Epidermal melanocyte (primary cell): ENCODE results near the gene STOML3.

ENCODE experiments used
- DNase-seq: peaks from one replicate; pipeline ENCODE4 v3.0.0; 2011; ENCODE audit warnings: low spot score; ENCODE audit not compliant: insufficient read length

STOML3 gene

DNA sequence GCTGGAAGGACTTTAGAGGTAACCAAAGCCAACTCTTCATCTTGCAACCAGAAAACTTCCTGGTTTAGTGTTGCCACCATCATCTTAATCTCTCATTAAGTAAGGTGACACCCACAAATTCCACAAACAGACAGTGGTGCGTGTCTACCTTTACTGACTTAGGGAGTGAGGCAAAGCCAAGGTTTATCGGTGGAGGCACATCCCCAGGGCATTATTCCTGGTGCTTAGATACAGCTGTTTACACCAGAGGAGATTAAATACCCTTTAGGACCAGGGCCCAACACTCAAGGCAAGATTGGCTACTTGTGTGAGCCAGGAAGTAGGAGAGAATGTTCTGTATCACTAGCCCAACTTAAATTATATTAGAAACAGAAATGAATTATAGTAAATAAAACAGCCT lies 9.5 kb downstream of the STOML3 start:
- DNase-seq: no peak

DNA sequence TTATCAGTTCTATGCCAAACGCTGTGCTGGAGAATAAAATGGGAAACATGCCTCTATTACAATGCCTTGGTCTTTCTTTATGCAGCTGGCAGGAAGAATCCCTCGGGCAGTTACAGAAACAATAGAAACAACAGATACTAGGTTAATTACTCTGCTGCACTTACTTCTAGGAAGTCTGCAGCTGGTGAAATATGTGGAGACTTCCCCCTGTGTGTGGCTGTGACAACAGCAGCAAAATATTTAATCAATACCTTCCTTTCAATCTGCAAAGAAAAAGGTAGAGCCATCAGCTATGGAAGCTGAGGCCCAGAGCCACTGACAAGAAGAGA lies 9.9 kb downstream of the STOML3 start:
- DNase-seq: no peak

DNA sequence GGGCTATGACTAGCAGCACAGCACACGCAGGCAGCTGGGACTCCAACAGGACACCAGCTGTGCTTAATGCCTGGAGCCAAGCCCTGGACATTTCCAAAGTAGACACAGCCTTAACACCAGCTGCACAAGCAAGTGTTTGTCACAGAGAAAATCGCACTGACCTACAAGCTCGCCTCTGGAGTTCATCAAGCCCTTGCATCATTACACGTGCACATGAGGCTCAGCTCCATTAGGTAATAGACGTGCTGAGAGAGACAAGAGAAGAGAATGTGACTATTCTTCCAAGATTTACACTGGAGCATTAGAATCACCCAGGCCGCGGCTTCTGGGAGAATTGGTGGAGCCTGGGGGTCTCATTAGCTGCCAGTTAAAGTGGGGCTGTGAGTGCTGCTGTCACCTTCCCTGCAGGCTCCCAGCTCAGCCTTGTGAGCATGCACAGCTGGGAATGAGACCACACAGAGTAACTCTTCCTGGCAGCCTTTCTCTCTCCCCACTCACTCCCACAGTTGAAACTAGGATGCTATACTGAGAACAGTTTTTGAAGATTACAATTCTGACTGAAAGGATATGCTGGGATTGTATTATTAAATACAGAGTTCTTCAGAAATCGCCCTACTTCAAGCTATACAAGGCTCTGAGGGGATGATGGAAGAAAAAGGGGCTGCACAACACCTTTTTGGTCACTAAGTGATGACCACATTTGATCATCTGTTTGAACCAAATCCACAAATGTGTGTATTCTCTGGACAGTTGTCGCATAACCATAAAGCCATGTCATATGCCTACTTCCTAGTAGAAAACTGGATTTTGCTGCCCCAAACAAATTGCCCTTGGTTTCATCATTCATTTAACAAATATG lies 10.5 kb downstream of the STOML3 start:
- DNase-seq: no peak

DNA sequence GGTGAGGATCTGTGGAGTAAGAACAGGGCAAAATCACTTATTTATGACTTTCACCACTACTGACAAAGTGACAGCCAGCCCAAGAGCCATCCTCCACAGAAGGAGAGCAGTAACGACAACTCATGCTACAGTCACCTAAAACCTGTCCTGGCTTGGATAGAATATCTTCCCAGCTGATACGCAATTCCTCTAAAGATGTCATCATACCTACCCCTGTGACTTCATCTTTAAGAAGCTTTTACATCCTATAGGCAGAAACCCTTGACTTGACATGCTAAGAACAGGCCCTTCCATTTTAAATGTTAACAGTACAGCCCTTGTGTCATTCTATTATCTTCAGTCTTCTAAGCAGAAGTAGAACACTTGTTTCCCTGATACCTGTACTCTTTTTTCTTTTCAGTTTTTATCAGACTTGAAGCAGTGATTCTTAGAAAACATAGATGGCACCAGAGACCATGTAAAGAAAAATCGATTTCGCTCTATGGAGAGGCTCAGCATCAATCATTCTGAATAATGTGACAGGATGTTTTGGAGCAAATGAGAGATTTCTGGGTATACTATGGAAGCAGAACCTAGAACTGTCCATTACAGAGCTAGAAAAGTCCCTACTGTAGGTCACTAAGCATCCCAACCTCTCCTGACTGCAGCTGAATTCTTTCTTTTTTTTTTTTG lies 20.1 kb downstream of the STOML3 start:
- no peak for DNase-seq

DNA sequence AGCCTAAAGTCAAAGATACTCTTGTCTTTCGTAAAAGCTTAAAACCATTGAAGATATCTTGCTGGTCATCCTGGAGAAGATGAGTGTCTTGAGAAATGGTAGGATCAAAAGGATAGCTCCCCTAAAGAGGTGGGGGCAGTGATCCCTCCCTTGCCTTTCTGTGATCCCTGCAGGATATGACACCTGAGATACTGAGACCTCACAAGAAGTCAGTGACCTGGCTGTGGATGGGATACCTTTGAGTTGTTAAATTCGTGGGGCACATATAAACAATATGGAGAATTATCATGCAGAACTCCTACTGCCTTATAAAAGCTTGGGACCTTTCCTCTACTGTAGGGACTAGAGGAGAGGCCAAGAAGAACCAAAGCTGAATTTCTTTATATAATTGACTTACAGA lies 21.4 kb downstream of the STOML3 start:
- DNase-seq: no peak

DNA sequence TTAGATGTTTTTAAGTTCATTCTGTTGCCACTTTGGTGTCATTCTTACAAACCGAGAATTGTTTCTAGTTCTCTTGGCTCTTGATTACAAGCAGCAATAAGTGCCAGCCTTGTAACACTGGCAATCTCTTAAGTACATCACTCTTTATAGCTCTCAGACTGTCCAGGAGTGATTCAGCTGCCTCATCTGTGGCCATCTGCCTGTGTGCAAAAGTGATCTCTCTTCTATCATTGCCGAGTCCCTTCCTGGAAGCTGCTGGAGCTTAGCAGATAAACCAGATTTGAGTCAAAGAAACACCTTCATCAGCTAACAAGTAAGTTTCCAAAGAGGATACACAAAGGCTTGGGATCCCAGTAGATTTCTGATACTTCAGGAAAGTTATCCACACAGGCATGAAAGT lies 23.2 kb downstream of the STOML3 start:
- no peak for DNase-seq

DNA sequence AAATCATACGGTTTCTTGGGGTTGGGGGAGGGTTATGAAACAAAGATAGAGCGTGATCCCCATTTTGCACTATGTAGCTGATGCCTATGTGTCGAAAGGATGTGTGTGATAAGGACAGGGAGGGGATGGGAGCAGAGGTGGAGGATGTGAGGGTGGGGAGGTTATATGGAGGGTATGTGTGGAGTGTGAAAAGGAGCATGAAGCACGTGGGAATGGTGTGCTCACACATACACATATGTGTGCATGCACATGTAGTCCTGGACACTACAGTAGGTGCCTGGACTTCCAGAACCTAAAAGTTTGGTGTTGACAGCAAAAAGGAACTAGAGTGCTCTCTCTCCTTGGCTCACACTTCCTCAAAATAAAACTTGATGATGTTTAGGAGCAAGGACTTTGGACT lies 25.4 kb downstream of the STOML3 start:
- no peak for DNase-seq

DNA sequence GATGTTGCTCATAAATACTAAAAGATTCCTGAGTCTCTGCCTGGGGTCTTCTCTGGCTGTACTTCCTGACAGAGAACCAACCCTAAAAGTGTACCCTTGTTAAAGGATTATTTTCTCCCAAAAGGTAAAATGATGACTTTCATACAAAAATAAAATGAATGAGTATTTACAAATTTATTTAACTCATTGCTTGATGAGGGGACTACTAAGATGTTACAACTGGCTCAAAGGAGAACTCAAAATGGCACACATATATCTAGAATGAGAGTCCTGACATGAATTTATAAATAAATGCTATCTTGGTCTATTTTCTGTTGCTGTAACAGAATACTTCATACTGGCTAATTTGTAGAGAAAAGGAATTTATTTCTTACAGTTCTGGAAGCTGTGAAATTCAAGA lies 30.5 kb downstream of the STOML3 start:
- DNase-seq: no peak

DNA sequence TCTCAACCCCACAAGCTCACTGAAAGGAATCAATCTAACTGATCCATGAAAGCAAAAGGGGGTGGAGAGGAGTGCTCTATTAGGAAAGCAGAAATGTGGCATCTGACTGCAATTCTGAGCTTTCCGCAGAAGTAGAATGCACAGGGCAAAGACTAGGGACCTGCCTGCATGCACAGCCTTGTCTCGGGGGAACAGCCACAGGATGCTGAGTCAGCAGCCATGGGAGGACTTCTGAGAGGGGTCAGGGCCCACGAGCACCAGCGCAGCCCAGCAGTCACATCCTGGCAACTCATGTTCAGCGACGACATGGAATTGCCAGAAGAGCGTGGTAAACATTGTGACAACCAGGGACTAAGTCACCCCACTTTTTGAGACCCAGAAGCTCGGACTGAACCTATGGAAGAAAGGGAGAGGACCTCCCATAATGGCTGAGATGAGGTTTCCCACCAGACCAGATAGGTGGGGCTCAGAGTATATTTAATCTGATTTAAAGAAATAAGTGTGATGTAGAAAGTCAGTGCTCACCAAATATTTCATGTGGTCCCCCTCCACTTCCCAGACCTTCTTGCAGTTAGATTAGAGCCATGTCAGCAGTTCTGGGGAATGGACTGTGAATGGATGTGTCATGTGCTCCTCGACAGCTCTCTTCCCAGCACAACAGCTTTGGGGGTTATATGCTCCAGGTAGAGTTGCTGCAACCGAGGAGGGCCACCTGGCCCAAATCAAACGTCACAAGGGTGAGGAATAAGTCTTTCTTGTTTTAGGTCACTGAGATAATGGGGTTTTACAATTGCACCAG lies 32.6 kb downstream of the STOML3 start:
- DNase-seq: no peak

DNA sequence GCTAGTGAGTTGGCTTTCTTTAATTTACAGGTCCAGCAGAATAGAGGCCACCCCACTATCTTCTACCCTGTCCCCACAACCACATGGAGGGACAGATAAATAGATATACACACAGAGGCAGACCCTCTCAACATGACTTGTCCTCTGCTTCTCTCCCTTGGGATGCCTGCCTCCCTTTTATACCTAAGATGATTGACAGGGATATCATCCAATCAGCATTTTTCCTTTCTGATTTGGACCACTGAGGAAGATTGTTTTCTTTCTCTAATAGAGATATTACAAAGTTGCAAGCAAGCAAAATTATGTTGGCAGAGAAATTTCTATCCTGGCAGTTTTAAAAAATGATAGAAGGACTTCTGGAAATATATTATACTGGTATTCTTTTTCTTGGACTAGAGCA lies 35.8 kb downstream of the STOML3 start:
- no peak for DNase-seq

DNA sequence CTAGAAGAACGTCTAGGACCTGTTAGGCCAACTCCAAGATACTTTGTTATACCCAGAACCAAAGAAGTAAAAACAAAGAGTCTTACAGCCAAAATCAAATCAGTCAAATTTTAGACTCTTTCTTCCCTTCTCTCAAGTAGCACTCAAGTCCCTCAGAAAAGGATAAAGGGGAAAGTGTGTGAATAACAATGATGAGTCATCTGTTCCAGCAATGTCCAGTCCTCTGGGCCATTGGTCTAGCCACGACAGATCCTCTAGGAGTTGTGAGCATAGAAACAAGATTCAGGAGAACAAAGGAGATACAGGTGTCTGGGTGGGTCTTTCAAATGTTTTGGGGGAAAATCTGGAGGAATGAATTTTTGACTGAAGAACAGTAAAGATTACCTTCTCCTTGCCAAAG lies 36.3 kb downstream of the STOML3 start:
- no peak for DNase-seq

DNA sequence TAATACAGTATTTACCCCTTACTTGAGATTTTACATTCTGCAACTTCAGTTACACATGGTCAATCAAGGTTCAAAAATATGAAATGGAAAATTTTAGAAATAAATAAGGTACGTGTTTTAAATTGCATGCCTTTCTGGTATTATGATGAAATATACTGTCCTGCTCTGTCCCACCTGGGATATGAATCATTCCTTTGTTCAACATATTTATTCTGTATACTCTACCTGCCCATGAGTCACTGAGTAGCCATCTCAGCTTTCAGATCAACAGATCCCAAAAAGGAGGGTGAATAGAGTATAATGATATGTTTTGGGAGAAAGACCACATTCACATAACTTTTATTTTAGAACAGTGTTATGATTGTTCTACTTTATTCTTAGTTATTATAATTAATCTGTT lies 37.8 kb downstream of the STOML3 start:
- DNase-seq: no peak

DNA sequence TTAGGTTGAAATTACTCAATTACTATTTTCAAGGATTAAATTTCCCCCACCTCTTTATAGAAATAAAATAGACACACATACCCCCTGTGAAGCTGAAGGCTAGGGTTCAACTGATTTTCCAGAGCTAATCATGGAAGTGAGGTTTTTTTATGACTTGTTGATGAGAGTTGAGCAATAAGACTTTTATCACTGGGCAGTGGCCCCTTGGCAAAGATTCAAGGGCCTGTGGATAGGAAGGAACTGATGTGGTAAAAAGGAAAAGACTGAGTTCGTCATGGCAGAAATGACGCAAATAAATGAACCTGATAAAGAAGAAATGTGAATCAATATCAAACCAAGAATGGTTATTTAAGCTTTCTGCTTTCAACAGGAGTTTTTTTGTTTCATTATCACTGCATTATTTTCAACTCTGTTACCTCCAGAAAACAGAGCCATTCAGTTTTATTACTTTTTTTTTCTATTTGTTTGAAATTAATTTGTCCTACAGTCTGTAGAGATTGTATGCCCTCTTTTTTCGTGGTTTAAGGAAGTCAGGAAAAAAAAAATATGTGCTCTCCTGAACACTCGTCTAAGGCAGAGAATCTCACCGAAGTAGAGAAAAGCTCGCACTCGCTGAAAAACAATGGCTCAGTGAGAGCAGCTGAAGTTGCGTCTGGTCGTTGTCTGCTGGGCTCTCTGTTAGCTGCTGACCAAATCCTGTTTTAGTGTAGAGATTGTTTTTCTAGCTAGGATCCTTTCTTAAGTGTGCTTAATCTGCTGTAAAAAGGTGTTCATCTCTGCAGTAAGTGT lies 38.9 kb downstream of the STOML3 start:
- DNase-seq: no peak

DNA sequence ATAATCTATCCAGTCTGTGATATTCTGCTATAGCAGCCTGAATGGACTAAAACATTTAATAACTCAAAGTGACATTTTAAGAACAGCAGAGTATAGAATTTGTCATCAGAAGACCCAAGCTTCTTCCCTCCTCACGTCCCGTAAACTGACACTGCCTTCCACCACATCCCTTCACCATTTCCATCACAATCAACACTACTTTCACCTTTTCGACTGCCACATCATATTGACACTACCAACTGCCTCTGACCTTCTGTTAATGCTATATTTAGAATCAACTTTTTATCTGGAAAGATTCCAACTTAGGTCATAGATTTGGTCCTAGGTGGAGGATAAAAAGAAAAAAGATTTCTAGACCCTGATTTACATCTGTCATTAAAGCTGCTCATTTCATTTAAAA lies 39.6 kb downstream of the STOML3 start:
- no peak for DNase-seq

DNA sequence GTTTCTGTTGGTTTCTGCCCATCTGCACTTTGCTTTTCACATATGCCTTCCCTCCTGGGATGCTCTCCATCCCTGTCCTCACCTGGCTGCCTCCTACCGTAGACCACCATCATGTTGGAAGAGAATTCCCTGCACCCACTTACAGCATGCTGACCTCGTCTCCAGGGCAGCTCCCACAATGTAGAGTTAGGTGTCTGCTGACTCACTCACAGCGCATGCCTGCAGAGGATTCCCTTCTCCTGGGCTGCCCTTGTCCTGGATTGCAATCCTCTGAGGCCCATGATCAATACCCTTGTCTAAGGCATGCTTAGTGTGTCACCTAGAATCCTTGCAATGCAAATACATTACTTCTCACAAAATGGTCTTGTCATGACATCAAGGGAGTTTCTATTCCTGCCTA lies 43.6 kb downstream of the STOML3 start:
- DNase-seq: no peak

DNA sequence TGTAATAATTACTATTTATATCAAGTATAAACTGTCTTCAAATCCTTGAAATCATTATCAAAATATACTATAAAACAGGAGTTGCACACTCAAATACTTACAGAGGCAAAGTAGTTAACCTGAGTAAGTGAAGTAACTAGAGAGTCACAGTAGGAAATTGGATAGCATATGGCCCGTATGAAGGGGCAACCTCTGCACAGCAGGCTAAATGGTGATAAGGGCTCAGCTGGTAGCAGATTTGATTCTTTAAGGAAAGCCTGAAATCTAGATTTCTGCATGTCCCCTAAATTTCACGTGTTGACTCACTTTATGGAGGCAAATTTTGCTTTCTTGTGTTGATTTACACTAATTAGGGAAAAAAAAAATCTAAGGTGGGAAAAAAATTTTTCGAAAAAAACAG lies 46.4 kb downstream of the STOML3 start:
- no peak for DNase-seq

DNA sequence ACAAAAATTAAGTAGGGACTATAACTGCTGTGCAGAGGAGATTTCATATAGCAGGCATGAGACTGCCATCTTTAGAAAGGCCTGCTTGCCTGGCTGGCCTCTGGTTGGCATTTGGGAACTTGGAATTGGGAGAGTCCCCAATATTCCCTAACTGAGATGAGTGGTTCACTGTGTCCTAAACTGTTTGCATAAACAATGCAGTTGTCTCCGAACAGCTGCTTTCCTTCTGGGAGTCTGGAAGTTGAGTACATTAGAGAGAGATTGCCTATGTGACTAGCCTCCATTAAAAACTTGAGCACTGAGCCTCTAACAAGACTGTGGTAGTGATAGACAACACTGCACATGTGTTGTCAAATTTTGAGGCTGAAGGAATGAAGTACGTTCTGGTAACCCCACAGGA lies 47.4 kb downstream of the STOML3 start:
- no peak for DNase-seq

DNA sequence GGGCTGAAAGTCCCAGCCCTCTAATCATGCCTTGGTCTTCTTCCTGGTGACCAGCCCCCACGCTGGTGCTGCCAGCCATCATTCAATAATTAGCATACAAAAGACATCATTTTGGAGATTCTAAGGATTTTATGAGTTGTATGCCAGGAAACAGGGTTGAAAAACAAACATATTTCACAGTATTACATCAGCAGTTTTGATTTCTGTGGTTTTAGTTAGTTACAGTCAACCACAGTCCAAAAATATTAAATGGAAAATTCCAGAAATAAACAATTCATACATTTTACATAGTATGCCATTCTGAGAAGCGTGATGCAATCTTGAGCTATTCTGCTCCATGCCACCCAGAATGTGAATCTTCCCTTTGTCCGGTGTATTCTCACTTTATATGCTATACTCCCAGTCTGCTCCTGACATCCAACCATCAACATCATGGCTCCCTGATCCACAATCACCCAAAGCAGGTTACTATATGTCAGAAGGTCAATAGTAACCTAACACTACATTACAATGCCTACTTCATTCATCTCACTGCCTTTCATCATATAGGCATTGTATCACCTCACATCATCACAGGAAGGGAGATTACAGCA lies 49.2 kb downstream of the STOML3 start:
- DNase-seq: no peak

DNA sequence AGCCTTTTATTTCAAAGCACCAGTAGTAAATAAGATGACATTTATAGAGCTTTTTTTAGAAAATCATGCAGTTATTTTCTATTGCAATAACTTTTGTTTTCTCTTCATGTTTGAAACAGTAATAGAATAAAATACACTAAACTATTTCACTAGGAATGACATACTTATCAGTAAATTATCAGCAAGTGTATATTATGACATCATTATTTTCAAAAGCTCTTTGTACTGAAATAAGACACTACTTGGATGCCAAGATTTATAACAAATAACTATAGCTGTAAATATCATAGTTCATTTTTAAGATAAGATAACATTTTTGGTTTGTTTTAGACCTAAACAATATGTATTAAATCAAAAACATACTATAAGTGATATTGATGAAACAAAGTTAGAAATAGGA lies 56.8 kb downstream of the STOML3 start:
- no peak for DNase-seq

DNA sequence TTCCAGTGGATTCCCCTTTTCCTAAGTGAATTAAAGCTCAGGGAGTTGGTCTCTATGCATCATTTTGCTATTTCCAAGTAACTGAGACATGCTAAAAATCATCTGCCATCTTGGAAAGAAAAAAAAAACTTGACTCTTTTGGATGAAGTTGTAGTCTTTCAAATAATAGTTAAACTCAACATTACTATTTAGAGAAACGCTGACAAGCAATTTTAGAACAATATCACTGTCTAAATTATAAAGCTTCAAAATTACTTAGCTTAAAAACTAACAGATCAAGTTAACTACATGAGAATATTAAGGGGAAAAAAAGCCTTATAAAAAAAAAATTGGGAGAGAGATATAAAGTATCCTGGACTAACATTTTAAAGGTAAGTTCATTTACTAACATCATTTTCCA lies 68.5 kb downstream of the STOML3 start:
- no peak for DNase-seq

DNA sequence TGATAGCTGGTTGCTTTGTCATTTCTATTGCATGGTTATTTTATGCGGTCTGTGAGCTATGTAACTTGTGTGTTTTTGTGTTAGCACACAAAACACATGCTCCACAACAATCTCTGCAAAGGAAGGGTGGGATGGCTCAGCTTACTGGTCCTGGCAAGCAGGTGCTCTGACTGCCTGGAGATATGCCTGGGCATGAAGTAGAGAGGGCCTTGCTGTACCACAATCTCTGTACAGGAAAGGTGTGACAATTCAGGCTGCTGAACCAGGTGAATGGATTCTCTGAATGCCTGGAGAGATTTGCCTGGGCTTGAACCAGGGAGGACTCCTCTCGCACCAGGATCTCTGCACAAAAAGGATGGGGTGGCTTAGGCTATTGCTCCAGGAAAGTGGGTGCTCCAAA lies 69.5 kb downstream of the STOML3 start:
- DNase-seq: no peak
